SK-N-MC (cell line): ENCODE measurements around the gene MARK1.

ENCODE experiments used
- EZH2 ChIP-seq: fragments of 200-600 bp; sonication (generic); IDR thresholded peaks from one replicate; pipeline ENCODE4 v1.6.1; 2017; ENCODE audit warnings: antibody characterized with exemption
- POLR2AphosphoS5 ChIP-seq: IDR thresholded peaks from 2 replicates; pipeline ENCODE4 v1.6.1; 2012; ENCODE audit warnings: mild to moderate bottlenecking, low read depth, low read length, borderline replicate concordance

- TF ChIP-seq EZH2 (no peak), POLR2AphosphoS5 (no peak)
These were observed 138.4 kb downstream of the MARK1 start for GRCh38 chr1:220666349-220666748.
